ENCODE results near the gene LRRC8C.

The LRRC8C gene

DNA sequence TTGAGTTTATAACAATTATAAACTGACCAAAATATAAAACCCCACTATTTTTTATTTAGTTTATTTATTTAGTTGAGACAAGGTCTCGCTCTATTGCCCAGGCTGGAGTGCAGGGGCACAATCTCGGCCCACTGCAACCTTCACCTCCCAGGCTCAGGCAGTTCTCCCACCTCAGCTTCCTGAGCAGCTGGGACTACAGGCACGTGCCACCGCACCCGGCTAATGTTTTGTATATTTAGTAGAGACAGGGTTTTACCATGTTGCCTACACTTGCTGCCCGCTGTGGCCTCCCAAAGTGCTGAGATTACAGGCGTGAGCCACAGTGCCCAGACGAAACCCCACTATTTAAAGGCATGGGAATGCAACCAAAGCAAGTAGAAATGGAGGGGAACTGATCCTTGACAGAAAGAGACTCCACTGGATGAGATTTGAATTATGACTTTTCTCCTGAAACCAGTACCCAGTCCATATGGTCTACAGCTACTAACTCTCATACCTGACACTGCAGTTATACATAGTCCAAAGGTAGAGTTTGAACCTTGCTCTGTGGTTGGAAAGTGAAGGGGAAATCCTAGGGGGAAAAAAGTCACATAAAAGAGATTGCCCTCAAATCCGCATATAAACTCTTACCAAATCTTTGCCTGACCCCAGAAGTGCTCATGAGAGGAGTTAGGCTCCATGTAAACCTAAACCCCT, 11.3 kb downstream of the LRRC8C start:
- TF ChIP-seq POLR2AphosphoS5 (IDR thresholded peaks at IDR 0.05; ENCODE audit: low read depth, low read length) (no peak), SPI1 (IDR thresholded peaks at IDR 0.05; ENCODE audit: low read depth, low read length) (no peak), PAX5 (IDR thresholded peaks at IDR 0.05; ENCODE audit: insufficient read depth, low read length, severe bottlenecking) (no peak), POLR2A (IDR thresholded peaks at IDR 0.05; ENCODE audit: low read depth, low read length) (no peak), TAF1 (IDR thresholded peaks at IDR 0.05; ENCODE audit: low read depth, low read length) (no peak), POU2F2 (IDR thresholded peaks at IDR 0.05; ENCODE audit: low read depth, low read length) (no peak)
- no peak for DNase-seq (ENCODE audit: insufficient read length, low spot score)
- no peak for FAIRE-seq

DNA sequence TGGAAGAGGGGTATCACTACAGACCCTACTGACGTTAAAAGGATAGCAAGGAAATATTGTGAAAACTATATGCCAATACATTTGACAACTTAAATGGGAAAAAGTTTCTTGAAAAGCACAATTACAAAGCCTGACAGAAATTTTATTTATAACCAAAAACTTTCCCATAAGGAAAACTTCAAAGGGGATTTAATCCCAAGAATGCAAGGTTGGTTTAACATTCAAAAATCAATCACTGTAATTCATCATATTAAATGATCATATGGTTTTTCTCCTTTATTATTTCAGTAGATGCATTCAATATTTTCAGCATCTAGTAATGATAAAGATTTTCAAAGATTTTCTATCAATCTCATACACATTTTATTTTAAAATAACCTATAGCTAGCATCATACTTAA, 13.3 kb downstream of the LRRC8C start:
- TF ChIP-seq POU2F2 (IDR thresholded peaks at IDR 0.05; ENCODE audit: low read depth, low read length) (no peak), POLR2A (IDR thresholded peaks at IDR 0.05; ENCODE audit: low read depth, low read length) (no peak), PAX5 (IDR thresholded peaks at IDR 0.05; ENCODE audit: insufficient read depth, low read length, severe bottlenecking) (no peak), POLR2AphosphoS5 (IDR thresholded peaks at IDR 0.05; ENCODE audit: low read depth, low read length) (no peak), TAF1 (IDR thresholded peaks at IDR 0.05; ENCODE audit: low read depth, low read length) (no peak), SPI1 (IDR thresholded peaks at IDR 0.05; ENCODE audit: low read depth, low read length) (no peak)
- DNase-seq (ENCODE audit: insufficient read length, low spot score) (no peak), FAIRE-seq (no peak)

DNA sequence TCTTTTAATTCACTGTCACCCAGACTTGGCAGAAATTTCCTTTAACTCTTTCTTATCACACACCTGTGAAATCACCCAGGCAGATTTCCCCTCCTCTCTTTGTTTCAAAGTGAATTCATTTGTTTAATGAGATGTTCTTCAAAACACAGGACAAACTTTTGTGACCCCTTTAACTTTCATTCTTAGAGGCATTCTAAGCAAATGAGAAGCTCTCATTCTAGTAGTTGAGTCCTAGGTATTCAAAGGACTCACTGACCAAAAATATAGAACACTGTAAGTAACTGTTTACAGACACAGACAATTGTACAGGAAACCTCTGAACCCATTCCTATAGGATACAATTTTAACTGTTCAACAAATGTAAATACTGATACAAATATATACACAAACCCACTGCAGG, 16.9 kb downstream of the LRRC8C start:
- peak; percentile 45 for FAIRE-seq
- no peak for DNase-seq (ENCODE audit: insufficient read length, low spot score)
- TF ChIP-seq SPI1 (IDR thresholded peaks at IDR 0.05; ENCODE audit: low read depth, low read length) (no peak), POLR2AphosphoS5 (IDR thresholded peaks at IDR 0.05; ENCODE audit: low read depth, low read length) (no peak), TAF1 (IDR thresholded peaks at IDR 0.05; ENCODE audit: low read depth, low read length) (no peak), PAX5 (IDR thresholded peaks at IDR 0.05; ENCODE audit: insufficient read depth, low read length, severe bottlenecking) (no peak), POLR2A (IDR thresholded peaks at IDR 0.05; ENCODE audit: low read depth, low read length) (no peak), POU2F2 (IDR thresholded peaks at IDR 0.05; ENCODE audit: low read depth, low read length) (no peak)

DNA sequence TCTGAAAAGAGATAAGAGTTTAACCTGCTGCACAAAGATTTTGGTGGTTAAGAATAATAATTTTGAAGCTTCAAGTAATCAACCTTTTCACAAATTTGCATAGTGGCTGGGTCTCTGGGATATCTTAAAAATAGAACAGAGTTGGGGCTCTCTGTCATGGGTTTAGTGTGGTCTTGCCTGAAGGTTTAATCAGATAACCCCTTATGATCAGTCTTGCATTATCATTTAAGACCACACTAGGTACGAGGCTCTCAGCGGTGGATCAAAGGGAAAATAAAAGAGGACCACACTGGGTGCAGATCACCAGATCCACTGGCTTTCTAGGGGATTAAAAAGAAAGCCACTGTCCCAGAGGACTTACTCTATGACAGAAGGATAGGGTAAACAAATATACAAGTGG, 19.5 kb downstream of the LRRC8C start:
- no peak for DNase-seq (ENCODE audit: insufficient read length, low spot score)
- TF ChIP-seq SPI1 (IDR thresholded peaks at IDR 0.05; ENCODE audit: low read depth, low read length) (no peak), POLR2A (IDR thresholded peaks at IDR 0.05; ENCODE audit: low read depth, low read length) (no peak), POLR2AphosphoS5 (IDR thresholded peaks at IDR 0.05; ENCODE audit: low read depth, low read length) (no peak), TAF1 (IDR thresholded peaks at IDR 0.05; ENCODE audit: low read depth, low read length) (no peak), POU2F2 (IDR thresholded peaks at IDR 0.05; ENCODE audit: low read depth, low read length) (no peak), PAX5 (IDR thresholded peaks at IDR 0.05; ENCODE audit: insufficient read depth, low read length, severe bottlenecking) (no peak)

DNA sequence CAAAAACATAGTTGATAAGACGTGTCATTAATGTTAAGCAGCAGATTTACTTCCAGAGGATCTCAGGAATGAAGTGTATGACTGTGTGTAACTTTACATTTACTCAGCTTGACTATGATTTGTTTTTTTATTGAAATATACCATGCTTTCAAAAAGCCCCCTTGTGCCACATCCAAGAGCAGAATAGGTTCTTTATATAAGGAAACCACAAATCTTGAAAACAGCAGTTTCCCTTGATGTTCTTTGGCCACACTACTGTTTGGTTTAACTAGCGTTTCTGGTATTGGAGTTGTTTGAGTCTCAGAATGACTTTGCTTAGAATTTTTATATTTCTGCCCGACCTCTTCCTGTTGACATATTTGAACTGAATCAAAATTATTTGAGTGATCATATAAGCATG, 25.0 kb downstream of the LRRC8C start:
- no peak for DNase-seq (ENCODE audit: insufficient read length, low spot score)
- TF ChIP-seq PAX5 (IDR thresholded peaks at IDR 0.05; ENCODE audit: insufficient read depth, low read length, severe bottlenecking), result no peak
- no peak for TF ChIP-seq TAF1 (IDR thresholded peaks at IDR 0.05; ENCODE audit: low read depth, low read length)
- no peak for TF ChIP-seq POLR2AphosphoS5 (IDR thresholded peaks at IDR 0.05; ENCODE audit: low read depth, low read length)
- TF ChIP-seq POLR2A (IDR thresholded peaks at IDR 0.05; ENCODE audit: low read depth, low read length), result no peak
- no peak for TF ChIP-seq SPI1 (IDR thresholded peaks at IDR 0.05; ENCODE audit: low read depth, low read length)
- TF ChIP-seq POU2F2 (IDR thresholded peaks at IDR 0.05; ENCODE audit: low read depth, low read length), result no peak
- no peak for FAIRE-seq

More for the DNA sequence above, 19.5 kb downstream of the LRRC8C start:
- FAIRE-seq, result no peak

DNA sequence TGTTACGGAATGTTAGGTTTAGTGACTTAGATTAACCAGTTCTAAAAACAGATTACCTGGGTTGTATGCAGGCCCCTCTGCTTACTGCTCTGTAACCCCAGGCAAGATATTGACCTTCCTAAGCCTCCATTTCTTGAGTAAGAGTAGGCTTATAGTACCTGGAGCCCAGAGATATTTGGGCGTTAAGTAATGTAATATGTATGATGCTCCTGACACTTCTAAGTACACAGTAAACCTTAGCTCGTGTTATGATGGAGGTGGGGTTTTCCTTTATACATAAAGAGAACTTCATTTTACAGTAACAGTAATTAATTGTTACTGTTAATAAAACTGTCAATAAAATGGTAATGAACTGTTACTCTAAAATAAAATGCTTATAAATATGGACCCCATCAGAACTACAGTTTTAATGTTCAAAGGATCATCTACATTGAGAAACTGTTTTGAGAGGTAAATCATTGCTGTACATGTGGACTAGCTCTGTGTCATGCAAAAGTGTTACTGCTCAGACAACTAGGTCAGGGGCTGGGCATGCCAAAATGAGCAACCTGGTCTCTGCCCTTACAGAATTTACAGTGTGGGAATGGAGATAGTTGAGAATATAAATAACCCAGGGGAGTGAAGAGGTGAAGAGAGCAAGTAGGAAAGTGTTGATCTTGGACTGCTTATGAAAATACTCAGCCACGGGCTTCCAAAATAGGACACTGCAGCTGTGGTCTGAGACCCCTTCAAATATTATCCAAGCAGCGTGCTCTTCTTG, 26.6 kb downstream of the LRRC8C start:
- peak; percentile 82 for FAIRE-seq
- no peak for DNase-seq (ENCODE audit: insufficient read length, low spot score)
- TF ChIP-seq TAF1 (IDR thresholded peaks at IDR 0.05; ENCODE audit: low read depth, low read length) (no peak), SPI1 (IDR thresholded peaks at IDR 0.05; ENCODE audit: low read depth, low read length) (no peak), POU2F2 (IDR thresholded peaks at IDR 0.05; ENCODE audit: low read depth, low read length) (no peak), POLR2A (IDR thresholded peaks at IDR 0.05; ENCODE audit: low read depth, low read length) (no peak)

DNA sequence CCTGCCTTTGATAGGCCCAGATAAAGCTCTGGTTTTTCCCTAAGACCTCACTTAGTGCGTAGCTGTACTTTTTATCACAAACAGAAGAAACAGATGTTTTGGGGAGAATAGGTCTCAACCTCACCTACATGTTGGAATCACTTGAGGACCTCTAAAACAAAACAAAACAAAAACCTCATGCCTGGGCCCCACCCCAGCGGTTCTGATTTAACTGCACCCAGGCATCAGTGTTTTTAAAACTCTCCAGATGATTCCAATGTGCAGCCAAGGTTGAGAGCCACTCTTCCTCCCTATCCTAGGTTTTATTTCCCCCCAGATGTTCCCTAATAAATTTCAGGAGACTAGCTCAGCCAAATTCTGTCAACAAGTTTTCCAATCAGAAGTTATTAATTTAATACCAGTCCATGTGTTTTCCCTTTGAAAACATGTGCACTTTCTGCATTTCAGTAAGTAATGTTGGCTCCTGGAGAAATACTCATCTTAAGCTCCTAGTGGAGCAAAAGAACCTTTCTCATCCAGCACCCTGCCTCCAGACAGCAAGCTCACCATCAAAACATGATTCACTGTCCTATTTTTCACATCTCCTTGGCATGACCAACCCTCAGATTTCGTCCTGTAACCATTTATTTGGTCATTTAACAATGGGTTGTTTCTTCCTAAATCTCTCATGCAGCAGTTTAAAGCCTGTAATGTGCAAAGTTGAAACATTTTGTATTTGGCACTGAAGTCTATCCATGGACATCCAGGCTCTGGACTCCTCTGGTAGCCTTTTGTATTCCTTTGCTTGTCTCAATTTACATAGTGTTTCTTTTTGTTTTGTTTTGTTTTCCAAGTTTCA, 27.5 kb downstream of the LRRC8C start:
- no peak for FAIRE-seq
- DNase-seq (ENCODE audit: insufficient read length, low spot score), result no peak
- TF ChIP-seq POLR2A (IDR thresholded peaks at IDR 0.05; ENCODE audit: low read depth, low read length), result no peak
- no peak for TF ChIP-seq POU2F2 (IDR thresholded peaks at IDR 0.05; ENCODE audit: low read depth, low read length)
- no peak for TF ChIP-seq PAX5 (IDR thresholded peaks at IDR 0.05; ENCODE audit: insufficient read depth, low read length, severe bottlenecking)
- no peak for TF ChIP-seq SPI1 (IDR thresholded peaks at IDR 0.05; ENCODE audit: low read depth, low read length)
- TF ChIP-seq TAF1 (IDR thresholded peaks at IDR 0.05; ENCODE audit: low read depth, low read length), result no peak
- TF ChIP-seq POLR2AphosphoS5 (IDR thresholded peaks at IDR 0.05; ENCODE audit: low read depth, low read length), result no peak

DNA sequence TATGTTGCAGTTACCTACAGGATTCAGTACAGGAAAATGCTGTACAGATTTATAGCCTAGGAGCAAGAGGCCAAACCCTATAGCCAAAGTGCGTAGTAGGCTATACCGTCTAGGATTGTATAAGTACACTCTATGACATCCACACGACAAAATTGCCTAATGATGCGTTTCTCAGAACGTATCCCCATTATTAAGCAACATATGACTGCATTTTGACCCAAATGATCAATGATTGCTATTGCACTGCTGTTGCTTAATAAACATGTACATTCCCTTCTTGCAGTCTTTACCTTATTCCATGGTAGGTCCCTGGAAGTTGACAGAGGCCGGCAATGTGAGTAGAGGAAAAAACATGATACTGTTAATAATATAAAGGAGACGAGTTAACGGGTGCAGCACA, 33.0 kb downstream of the LRRC8C start:
- FAIRE-seq (peak; percentile 5), DNase-seq (ENCODE audit: insufficient read length, low spot score) (no peak)
- TF ChIP-seq TAF1 (IDR thresholded peaks at IDR 0.05; ENCODE audit: low read depth, low read length) (no peak), SPI1 (IDR thresholded peaks at IDR 0.05; ENCODE audit: low read depth, low read length) (no peak), POLR2AphosphoS5 (IDR thresholded peaks at IDR 0.05; ENCODE audit: low read depth, low read length) (no peak)

DNA sequence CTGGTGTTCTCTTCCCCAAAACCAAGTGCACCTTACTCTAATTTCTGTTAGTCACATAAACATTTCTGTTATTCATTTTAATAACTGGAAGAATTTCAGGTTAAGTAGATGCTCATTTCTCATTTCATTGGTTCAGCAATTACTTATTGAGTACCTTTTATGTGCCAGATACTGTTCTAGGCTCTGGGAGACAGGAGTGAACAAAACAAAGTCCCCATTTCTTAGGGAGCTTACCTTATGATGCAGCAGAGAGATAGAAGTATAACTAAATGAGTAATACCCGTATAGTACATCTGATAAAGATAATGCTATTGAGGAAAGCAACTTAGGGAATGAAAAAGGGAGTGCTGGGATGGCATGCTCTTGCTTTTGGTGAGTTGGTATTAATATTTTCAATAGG, 33.7 kb downstream of the LRRC8C start:
- no peak for DNase-seq (ENCODE audit: insufficient read length, low spot score)
- no peak for TF ChIP-seq POLR2A (IDR thresholded peaks at IDR 0.05; ENCODE audit: low read depth, low read length)
- TF ChIP-seq POU2F2 (IDR thresholded peaks at IDR 0.05; ENCODE audit: low read depth, low read length), result no peak
- no peak for TF ChIP-seq PAX5 (IDR thresholded peaks at IDR 0.05; ENCODE audit: insufficient read depth, low read length, severe bottlenecking)
- TF ChIP-seq TAF1 (IDR thresholded peaks at IDR 0.05; ENCODE audit: low read depth, low read length), result no peak
- no peak for TF ChIP-seq POLR2AphosphoS5 (IDR thresholded peaks at IDR 0.05; ENCODE audit: low read depth, low read length)
- no peak for TF ChIP-seq SPI1 (IDR thresholded peaks at IDR 0.05; ENCODE audit: low read depth, low read length)
- FAIRE-seq, result no peak

Measured in GM12891 (cell line).